ENCODE results near the gene TOPORS.

TOPORS gene

DNA sequence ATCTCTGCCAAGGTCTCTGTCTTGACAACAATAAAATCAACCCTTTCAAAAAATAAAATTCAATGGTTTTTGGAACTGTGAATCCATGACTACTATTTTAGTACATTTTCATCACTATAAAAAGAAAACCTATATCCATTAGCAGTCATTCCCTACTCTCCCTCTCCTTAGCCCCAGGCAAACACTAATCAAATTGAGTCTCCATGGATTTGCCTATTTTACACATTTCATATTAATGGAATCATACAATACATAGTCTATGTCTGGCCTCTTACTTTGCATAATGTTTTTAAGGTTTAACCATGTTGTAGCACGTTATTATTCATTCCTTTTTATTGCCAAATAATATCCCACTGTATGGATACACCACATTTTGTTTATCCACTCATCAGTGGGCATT is 50.5 kb downstream of the TOPORS start:
- DNase-seq: peak; percentile 84

DNA sequence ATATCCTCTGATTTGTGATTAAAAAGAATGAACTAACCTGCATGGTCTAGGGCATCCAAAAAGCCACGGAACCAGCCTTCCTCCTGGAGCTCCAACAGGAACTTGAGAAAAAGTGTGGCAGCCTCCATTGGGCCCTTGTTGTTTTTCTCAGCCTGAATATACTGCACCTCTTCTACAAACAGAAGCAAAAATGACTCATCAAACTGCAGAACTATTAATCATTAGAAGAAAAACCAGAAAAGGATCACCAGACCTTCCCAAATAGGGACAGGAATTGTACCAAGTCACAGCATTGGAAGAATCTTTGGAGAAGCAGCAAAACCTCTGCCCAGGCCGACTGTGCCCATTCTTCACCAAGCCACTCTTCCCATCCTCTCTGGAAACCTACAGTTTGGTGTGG is 51.6 kb downstream of the TOPORS start:
- DNase-seq: no peak

- no peak for DNase-seq
Measured at GRCh38 chr9:32497921-32498320, 54.5 kb downstream of the TOPORS start.

- no peak for DNase-seq
Measured at GRCh38 chr9:32490601-32491000, 61.8 kb downstream of the TOPORS start.
